A204.1 (cell line): ENCODE measurements around the gene GADD45B.
"Not testable (repeated sequence)": the region's sequence is repeated elsewhere in the genome, so short reads cannot be mapped to it uniquely, and the experiment has no call there.

Experiments
- FAIRE-seq: peaks from 2 replicates; lab custom pipeline; 2012; peaks lifted over from hg19 to GRCh38; lab: Jason Lieb, UNC

The GADD45B gene

DNA sequence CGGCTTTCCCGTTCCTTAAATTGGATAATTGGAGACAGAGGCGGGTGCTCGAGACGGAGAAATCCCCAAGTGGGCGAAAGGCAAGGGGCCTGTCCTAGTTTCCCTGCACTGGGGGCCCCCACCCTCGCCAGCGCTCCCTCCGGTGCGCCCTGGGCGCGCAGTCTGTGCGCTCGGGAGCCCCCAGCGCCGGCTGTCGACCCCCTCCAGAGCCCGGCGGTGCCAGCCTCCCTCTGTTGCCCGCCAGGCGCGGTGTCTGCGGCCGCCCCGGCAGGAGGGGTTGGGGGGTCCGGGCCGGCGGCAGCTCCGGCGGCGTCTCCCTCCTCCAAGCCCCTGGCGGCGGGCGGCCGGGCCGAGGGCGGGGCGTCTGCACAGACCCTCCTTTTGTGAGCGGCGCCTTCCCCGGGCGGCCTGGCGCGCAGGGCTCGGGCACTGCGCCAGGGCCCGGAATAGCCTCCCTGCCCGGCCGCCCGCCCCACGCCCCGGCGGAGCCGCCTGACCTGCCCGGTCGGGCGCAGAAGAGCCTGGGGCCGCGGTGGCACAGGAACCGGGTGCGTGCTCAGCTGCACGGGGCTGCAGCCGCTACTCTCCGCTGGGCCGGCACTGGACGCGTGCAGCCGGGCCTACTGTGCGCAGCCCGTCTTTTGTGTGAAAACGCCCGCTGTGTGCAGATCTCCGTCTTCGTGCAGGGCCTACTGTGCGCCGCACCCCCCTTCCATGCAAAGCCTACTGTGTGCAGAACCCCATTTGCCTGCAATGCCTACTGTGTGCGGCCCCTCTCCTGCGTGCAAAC, 13.2 kb downstream of the GADD45B start:
- FAIRE-seq, result no peak

DNA sequence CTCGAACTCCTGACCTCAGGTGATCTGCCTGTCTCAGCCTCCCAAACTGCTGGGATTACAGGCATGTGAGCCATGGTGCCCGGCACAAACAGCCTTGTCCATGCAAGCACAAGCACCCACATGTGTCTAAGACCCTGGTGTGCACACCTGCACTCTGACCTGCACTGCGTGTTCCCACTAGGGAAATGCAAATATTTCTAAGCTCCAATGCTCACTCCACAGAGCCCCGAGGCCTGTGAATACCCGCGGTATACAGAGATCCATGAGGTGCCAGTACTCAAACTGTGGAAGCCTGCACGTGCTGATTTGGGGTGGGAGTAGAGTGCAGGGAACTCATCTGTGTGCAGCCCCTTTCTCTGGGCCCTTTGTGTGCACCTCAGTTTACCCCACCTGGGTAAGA, 14.7 kb downstream of the GADD45B start:
- no peak for FAIRE-seq

DNA sequence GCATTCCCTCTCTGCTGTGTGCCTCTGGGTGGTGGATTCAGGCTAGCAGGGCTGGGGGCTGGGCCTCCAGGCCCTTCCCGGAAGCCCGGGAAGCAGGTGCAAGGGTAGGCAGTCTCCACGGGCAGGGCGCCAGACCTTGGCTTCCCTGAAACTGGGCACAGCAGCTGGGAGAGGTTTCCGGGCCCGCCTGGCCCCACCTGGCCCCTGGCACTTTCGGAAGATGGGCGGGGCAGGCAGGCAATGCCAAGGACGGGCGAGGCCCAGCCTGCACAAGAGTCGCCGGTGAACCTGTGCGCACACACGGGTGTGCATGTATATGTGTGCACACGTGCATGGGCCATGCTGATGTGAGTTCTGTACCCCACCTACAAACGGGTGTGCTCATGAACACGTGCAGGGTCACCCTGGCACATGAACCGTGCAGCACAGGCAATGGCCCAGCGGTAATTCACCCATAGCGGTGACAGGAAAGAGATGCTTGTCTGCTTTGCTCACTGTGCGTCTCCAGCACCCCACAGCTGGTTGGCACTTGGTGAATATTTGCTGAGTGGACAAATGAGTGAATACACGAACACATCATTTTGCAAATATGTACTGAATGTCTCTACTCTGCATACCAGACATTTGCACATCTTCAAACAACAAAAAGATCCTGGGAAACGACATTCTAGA, 15.3 kb downstream of the GADD45B start:
- FAIRE-seq, result no peak

DNA sequence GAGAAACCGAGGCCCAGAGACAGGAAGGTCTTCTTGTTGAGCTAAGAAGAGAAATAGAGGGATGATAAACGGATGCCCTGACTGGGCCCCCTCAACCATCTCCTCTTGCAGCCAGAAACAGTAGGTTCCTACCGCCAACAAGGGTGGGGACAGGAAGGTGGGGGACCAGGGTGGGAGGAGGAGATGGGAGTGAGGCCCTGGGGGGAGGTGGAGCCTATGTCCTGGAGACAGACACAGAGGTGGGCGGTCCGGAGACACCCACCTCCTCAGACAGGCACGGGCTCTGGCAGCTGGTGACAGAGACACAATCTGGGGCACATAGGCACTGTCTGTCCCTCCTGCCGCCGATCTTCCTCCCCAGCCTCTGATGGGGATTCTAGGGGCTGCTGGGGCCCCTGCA, 16.9 kb downstream of the GADD45B start:
- no peak for FAIRE-seq

DNA sequence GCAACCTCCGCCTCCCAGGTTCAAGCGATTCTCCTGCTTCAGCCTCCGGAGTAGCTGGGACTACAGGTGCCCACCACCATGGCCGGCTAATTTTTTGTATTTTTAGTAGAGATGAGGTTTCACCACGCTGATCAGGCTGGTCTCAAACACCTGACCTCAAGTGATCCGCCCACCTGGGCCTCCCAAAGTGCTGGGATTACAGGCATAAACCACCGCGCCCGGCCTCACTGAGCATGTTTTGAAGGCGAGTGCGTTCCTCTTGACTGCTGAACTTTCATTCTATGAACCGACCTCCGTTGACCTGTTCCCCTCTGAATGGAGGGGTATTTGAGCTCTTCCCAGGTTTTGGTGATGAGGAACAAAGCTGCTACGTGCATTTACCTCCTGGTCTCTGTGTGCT, 17.5 kb downstream of the GADD45B start:
- FAIRE-seq, result not testable (repeated sequence)

DNA sequence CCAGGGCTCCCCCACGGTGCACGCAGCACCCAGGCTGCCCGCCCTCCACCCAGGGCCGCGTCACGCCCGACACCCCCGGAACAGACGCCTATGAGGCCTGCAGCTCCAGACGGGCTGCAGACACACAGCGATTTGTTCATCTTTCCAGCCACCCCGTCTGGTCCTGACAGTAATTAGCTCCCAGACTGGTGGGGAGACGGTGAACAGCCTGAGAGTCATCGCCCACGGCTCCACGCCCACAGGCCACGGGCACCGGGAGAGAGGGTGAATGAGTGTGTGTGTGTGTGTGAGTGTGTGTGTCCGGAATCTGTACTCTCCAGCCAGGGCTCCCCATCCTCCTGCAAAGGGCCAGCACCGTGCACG, 18.1 kb downstream of the GADD45B start:
- no peak for FAIRE-seq

DNA sequence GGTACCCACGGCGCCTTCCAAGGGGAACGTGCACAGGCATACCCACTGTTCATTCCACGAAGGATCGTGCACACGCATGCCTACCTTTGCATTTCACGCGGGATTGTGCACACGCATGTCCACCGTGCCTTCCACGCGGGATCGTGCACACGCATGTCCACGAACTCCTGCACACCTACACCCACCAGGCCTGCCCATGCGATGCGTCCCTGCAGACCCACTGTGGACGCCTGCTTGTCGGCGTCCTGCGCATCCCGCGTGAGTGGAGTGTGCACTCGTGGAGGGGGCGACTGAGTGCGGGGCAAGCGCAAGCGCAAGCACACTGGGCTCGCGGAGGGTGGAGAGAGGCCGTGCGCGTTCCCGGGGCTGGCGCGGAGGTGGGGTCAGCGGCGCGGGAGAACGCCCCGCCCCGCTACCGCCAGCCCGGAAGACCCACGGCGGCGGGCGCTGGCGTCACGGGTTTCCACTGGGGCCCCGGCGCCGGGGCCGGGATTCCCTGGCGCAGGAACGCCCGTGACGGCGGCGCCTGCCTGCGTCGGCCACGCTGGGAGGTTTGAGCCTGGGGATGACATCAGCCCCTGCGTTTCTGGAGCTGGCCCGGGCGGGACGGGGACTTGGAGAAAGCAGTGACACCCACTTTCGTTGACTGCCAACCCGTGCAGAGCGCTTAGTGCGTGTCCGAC, 18.7 kb downstream of the GADD45B start:
- FAIRE-seq, result no peak

DNA sequence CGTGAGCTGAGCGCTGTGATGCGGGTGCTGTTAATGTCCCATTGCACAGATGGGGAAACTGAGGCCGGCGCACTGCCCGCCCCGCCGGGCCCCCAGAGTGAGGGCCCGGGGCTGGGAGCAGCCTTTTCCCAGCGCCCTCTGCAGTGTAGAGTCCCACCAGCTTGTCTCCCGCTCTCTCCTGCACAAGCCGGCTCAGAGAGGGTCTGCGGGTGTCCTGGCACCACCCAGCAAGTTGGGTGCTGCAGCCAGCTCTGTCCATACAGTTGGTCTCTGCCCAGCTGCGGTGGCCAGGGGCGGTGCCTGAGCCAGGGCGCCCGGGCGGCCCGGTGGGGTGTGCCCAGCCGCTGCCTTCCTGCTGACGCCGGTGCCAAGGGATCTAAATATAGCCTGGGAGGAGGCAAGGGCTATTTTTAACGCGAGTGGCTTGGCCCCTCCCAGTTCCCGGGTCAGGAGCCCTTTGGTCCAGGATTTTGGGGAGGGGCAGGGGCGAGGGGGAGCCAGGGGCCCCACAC, 19.3 kb downstream of the GADD45B start:
- FAIRE-seq, result no peak

DNA sequence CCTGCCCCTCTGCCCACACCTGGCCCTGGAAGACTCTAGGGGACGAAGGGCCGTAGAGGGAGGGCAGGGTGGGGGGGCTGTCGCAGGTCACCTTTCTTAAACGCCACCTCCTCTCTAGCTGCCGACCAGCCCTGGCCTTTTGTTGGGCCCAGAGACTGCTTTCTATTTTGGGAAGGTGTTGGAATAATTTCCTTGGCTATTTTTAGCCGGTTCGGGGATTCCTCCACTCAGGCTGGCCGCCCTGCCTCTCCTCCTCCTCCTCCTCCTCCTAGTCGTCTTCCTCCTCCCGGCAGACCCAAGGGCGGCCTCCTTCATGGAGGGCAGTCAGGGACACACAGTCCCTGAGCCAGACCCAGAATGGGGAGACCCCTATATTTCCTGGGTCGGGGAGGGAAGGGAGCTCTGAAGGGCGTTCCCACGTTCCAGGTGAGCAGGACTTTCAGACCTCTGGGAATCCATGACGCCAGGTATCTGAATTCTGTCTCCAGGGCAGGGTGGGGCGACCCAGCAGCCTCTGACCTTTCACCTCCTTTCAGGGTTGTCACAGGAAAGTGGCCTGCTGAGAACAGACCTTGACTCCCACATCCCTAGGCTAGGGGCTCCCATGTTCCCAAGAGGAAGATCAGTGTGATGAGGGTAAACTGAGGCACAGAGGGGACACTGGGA, 19.9 kb downstream of the GADD45B start:
- no peak for FAIRE-seq

DNA sequence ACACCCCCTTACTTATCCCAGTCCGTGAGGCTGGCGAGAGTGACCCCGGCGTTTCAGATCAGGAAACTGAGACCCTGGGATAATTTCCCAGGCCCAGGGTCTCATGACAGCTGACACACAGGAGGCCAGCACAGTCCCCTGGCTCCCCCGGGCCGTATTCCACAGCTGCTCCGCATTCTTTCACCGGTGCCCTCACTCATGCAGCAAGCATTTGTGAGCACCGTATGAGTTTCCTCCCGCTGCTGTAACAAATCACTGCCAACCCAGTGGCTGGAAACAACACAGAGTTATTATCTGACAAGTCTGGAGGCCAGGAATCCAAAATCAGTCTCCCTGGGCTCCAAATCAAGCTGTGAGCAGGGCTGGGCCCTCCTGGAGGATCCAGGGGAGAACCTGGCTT, 21.3 kb downstream of the GADD45B start:
- no peak for FAIRE-seq

DNA sequence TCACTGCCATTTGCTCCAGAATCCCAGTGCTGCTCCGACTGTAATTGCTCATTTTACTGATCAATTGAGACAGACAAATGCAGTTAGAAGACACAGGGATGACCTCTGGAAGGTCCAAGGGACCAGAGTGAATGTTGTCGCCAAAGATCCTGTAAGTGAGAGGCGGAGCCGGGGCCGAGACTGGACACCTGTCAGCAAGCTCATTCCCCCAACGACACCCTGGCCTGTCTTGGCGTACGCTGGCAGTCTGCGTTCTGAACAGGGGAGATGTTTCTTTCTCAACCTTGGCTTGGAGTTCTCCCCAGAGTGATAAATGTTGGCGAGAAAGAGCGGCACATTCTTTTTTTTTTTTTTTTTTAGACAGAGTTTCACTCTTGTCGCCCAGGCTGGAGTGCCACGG, 24.2 kb downstream of the GADD45B start:
- no peak for FAIRE-seq

DNA sequence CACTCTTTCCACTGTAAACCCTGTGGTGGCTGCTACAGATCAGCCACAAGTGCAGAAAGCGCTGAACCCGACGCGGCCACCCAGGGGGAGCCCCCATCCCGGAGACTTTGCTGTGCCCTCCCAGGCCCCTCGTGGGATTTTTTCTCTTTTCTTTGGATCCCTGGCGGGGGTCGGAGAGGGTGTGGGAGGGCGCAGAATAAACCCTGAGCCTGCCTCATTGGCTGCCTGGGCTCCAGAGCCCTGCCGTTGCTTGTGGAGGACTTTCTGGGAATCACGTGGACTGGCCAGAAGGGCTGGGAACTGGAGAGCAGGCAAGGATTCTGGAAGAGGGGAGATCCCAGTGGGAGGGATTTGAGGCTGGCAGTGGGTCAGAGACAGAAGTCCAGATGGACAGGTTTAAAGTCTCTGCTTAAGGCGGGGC, 24.9 kb downstream of the GADD45B start:
- FAIRE-seq, result no peak

DNA sequence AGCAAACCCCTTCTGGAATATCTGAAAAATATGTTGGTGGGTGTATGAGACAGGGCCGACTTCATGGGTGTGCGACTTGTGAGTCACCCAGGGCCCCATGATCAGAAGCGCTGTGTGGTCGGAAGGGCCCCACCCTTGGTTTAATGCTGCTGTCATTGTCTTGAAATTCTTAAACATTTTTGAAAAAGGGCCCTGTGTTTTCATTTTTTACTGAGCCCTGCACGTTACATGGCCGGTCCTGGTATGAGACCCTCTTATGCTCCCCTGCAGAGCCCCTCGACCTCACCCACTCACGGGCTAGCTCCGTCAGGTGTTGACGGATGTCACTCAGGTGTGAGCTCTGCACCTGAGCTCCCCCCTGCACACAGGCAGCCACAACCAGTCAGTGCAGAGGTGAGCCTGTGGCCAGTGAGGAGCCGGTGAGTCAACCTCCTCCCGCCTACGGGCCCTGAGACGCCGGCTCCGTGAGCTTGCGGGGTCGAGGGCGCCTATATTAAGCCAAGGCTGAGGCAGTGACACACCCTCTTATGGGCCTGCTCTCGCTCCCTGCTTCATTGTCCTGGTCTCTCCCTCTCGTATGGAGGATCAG, 27.7 kb downstream of the GADD45B start:
- FAIRE-seq, result no peak

DNA sequence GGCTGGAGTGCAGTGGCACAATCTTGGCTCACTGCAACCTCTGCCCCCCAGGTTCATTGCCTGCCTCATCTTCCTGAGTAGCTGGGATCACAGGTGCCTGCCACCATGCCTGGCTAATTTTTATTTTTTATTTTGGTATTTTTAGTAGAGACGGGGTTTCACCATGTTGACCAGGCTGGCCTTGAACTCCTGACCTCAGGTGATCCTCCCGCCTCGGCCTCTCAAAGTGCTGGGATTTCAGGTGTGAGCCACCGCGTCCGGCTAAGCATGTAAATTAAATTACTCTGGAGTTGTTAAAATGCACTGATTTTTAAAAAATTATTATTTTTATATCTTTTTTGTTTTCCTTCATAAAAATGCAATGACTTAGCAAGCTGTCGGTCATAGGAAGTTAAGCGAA, 30.7 kb downstream of the GADD45B start:
- not testable (repeated sequence) for FAIRE-seq

DNA sequence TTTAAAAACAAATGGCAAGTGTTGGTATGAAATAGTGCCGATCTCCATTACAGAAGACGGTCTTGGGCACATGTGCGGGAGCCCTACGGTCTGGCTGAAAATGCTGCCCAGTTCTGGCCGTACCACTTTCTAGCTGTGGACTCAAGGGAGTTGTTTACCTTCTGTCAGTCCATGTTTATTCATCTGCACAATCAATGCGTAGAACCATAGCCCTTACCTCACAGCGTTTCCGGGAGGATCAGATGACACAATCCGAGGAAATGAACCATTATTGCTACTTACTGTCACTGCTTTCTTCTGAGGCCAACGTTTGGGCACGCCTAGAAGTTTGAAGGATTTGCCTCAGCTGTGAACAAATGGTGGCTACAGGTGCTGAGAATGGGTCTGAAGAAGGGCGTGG, 31.2 kb downstream of the GADD45B start:
- no peak for FAIRE-seq

DNA sequence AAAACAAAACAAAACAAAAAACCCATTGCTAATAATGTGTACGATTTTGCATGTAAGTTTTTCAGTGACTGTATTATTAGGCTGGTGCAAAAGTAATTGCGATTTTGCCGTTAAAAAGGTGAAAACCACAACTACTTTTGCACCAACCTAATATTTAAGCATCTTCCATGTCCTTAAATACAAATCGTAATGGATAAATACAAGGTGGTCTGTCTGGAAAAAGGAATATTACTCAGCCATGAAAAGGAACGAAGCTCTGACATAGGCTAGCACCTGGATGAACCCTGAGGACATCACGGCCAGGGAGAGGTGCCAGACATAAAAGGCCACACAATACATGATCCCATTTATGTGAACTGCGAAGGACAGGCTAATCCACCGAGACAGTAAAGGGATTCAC, 33.2 kb downstream of the GADD45B start:
- FAIRE-seq, result no peak

DNA sequence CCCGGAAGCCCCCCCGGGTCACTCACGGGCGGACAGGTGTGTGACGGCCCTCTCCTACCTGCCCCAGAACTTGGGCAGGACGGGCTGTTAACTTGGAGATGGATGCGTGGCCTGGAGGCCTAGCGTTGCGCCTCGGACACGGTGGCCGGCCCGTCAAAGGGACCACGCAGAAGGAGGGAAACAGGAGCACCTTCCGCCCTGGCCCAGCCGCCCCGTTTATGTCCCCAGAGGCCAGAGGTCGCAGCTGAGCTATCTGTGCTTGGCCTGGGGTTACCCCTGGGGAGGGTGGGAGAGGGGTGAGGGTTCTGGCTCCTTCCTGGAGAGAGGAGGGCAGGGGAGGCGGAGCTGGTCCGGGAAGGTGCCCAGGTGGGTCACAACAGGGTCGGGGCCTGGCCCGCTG, 35.6 kb downstream of the GADD45B start:
- no peak for FAIRE-seq

DNA sequence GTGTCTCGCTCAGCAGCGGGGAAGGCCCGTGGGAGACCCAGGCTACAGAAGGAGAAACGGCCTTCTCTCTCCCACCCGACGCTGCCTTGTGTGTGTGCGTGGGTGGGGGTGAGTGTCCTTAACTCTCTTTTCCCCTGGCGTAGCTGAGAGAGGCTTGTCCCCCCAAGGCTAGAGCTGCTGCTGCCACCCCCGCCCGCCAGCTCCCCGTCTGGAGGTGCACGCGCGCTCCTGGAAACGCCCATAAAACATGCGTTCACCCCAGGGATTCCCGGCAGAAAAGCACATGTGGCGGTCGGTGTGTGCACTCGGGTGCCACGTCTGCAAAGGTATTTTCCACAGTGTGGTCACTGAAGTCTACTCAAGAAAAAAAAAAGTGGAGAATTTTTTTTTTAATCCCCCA, 36.1 kb downstream of the GADD45B start:
- FAIRE-seq, result no peak

DNA sequence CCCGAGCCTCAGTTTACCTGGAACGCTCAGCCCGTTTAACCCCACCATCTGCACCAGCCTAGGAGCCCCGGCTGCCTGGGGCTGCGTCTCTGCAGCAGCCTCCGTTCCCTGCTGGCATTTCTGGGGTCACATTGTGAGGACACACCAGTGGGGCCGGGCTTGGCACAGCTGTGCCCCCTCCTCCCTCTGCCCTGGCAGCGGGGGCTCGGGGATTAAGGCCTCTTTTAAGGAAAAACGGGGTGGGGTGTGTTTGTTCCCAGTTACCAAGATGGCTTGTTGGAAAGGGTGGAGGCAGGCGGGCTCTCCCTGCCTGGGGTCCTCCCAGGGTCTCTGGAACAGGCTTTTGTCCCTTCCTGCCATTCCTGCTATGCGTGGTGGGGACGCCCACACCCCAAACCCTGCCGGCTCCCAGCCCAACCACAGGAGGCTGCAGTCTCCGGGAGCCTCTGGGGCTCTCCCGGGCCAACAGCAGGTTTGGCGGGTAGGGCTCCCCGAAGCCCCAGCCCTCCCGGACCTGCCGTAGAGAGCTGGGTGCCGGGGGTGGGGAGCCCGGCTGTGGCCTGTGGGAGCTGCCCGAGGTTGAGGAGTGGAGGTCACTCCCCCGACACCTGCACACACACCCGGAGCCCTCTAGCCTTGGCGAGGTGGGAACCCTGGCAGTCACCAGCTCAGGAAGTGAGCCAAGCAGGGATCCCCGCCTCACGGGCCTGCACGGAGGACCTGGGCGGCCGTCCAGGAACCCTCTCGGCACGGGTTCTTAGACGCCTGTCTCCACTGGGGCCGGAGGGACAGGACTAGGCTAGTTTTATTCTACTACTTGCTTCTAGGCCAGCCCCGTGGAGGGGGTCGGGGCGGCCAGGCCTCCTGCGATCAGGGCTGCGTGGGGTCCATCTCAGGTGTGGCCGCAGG, 36.9 kb downstream of the GADD45B start:
- no peak for FAIRE-seq

DNA sequence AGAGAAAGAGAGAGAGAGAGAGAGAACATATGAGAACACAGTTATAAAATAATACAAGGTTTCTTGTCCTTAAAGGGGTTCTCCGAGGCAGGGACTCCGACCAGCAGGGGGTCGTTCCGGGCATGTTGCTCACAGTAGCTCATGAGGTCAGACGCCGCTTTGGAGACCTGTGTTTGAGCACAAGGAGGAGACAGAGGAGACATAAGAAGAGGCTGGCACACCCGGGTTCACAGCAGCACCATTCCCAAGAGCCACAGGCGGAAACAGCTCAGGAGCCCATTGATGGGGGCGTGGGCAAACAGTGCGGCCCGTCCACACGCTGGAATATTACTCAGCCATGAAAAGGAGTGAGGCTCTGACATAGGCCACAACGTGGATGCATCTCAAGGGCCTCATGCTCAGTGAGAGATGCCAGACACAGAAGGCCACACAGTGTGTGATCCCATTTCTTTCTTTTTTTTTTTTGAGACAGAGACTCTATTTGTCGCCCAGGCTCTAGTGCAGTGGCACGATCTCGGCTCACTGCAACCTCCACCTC, 39.1 kb downstream of the GADD45B start:
- FAIRE-seq, result no peak

DNA sequence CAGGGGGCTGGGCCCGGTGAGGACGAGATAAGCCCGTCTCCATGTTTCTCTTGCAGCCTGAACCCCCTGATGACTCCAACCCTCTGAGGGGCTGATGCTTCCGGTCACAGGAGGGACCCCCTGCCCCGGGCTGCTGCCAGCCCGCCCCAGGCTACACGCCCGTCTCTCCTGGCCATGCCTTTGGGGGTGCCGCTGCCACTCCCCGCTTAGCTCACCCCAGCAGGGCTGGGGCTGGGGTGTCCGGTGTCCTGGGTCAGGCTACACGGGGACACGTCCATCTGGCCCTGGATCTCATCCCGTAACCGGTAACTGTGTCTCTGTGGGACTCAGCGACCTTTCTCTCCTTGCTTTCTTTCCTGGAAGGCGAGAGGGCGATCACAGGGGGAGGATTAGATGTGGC, 40.8 kb downstream of the GADD45B start:
- no peak for FAIRE-seq
